ENCODE data around the gene SEMA3B. TPM values are rescaled to one million over a fixed set of nuclear protein-coding genes. Genes with fewer than 3 reads are reported as not detected.
"Not testable (repeated sequence)": the region's sequence is repeated elsewhere in the genome, so short reads cannot be mapped to it uniquely, and the experiment has no call there.

SEMA3B gene
- total and polyA plus RNA-seq, 5 experiments from 2014 or later: 0.09 to 1.1 (median 1.0) TPM; not detected in 2

GRCh38 chr3:50260942-50261441, 8.0 kb upstream of the SEMA3B start:
- Mint-ChIP-seq H3K4me3 (peak overlapping the region in 6 of 10 donors; percentile 47 to 79 (median 68)), H3K9me3 (no peaks in the 10 kb centered on the region), H3K36me3 (peaks cover 0 to 27% (median 3%) of the 10 kb centered on the region in 3 donors), H3K4me1 (peaks cover 2 to 14% (median 10%) of the 10 kb centered on the region in 4 donors), H3K27me3 (peaks cover 0 to 4% (median 0%) of the 10 kb centered on the region in 5 donors), H3K27ac (peak overlapping the region in 7 of 10 donors; percentile 3 to 83 (median 53))
- DNase-seq (no peak), ATAC-seq (no peak)
- POLR2A ChIA-PET: interaction anchor here (0.6 to 2.9 kb wide), 6 partner anchors 11 to 25 kb away, joined by 3 to 23 read pairs (median 4); no protein-coding TSS in a partner anchor

- Mint-ChIP-seq H3K36me3 (peaks cover 0 to 22% (median 3%) of the 10 kb centered on the region in 3 donors), H3K9me3 (no peaks in the 10 kb centered on the region), H3K4me1 (peaks cover 2 to 14% (median 9%) of the 10 kb centered on the region in 4 donors), H3K27me3 (peaks cover 0 to 4% (median 2%) of the 10 kb centered on the region in 5 donors), H3K27ac (peak overlapping the region in 3 of 10 donors; percentile 22 to 63 (median 63)), H3K4me3 (peak overlapping the region in 4 of 10 donors; percentile 22 to 79 (median 35))
- POLR2A ChIA-PET: interaction anchor here (0.6 to 2.9 kb wide), 5 partner anchors 15 to 26 kb away, joined by 3 to 23 read pairs (median 3); no protein-coding TSS in a partner anchor
- DNase-seq (no peak), ATAC-seq (no peak)
These were observed 7.4 kb upstream of the SEMA3B start for GRCh38 chr3:50261505-50261904.

DNA sequence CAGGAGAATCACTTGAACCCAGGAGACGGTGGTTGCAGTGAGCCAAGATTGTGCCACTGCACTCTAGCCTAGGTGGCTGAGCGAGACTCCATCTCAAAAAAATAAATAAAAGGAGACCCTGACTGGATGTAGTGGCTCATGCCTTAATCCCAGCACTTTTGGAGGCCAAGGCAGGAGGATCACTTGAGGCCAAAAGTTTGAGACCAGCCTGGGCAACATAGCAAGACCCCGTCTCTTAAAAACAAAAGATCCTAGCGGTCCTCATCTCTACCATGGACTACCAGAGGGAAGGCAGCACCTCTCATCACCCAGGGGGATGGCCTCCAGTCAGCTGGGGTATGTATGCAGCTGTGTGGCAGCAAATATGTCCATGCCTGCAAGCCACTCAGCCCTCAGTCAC, 6.7 kb upstream of the SEMA3B start:
- ATAC-seq, DNase-seq, H3K27ac Mint-ChIP-seq, H3K4me1 Mint-ChIP-seq, H3K27me3 Mint-ChIP-seq, H3K9me3 Mint-ChIP-seq, H3K4me3 Mint-ChIP-seq: not testable (repeated sequence)
- POLR2A ChIA-PET: interaction anchor here (1.4 kb wide), 1 partner anchor 27 kb away, joined by 3 read pairs; no protein-coding TSS in a partner anchor
- H3K36me3 Mint-ChIP-seq: peaks cover 0 to 15% (median 3%) of the 10 kb centered on the region in 3 donors

GRCh38 chr3:50262778-50263177, 6.2 kb upstream of the SEMA3B start:
- H3K4me3 Mint-ChIP-seq: no peak overlapping the region
- H3K27me3 Mint-ChIP-seq: peaks cover 0 to 9% (median 4%) of the 10 kb centered on the region in 5 donors
- peak overlapping the region in 2 of 10 donors; percentile 40 to 65 for H3K27ac Mint-ChIP-seq
- no peaks in the 10 kb centered on the region for H3K9me3 Mint-ChIP-seq
- H3K4me1 Mint-ChIP-seq: peaks cover 2 to 7% (median 5%) of the 10 kb centered on the region in 4 donors
- POLR2A ChIA-PET: no interaction called here
- peaks cover 0 to 10% (median 0%) of the 10 kb centered on the region in 3 donors for H3K36me3 Mint-ChIP-seq
- DNase-seq (no peak), ATAC-seq (no peak)

- no peak for ATAC-seq
- H3K4me3 Mint-ChIP-seq: no peak overlapping the region
- peak overlapping the region in 2 of 10 donors; percentile 40 to 57 for H3K27ac Mint-ChIP-seq
- H3K27me3 Mint-ChIP-seq: peaks cover 0 to 18% (median 10%) of the 10 kb centered on the region in 5 donors
- POLR2A ChIA-PET: interaction anchor here (0.6 to 1.1 kb wide), 3 partner anchors 17 to 78 kb away, joined by 3 to 4 read pairs (median 3); no protein-coding TSS in a partner anchor
- H3K36me3 Mint-ChIP-seq: peaks cover 0 to 4% (median 0%) of the 10 kb centered on the region in 3 donors
- H3K4me1 Mint-ChIP-seq: peaks cover 2 to 7% (median 5%) of the 10 kb centered on the region in 4 donors
- no peak for DNase-seq
- H3K9me3 Mint-ChIP-seq: no peaks in the 10 kb centered on the region
These were observed 5.2 kb upstream of the SEMA3B start for GRCh38 chr3:50263478-50264382.

GRCh38 chr3:50264383-50264963, 4.5 kb upstream of the SEMA3B start:
- Mint-ChIP-seq H3K4me3 (no peak overlapping the region), H3K27ac (no peak overlapping the region), H3K27me3 (peaks cover 0 to 21% (median 11%) of the 10 kb centered on the region in 5 donors), H3K4me1 (peaks cover 2 to 6% (median 4%) of the 10 kb centered on the region in 4 donors), H3K9me3 (no peaks in the 10 kb centered on the region), H3K36me3 (no peaks in the 10 kb centered on the region)
- DNase-seq (no peak), ATAC-seq (no peak)
- POLR2A ChIA-PET: interaction anchor here (0.7 to 1.1 kb wide), 2 partner anchors 18 to 79 kb away, joined by 3 to 4 read pairs; no protein-coding TSS in a partner anchor

DNA sequence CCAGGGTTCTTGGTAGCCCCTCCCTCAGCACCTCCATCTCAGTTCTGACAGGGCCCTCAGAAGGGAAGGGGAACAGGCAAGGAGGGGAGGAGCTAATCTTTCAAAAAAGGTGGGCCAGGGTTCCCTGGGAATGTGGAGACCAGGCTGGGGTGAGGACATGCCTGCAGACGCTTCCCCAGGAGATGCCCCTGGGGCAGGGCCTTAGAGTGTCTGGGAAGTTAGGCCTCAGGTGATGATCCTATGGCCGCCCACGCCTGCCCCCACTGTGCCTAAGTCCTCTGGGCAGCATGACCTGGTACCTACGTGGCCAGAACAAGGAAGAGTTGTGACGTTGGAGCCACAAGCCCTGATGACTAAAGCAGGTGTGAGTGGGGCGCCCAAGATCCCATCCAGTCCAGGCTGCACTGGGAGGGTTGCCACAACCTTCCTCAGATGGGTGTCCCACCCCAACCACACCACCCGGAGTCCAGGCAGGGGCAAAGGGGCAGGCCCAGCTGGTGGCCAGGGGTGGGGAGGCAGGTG, 3.9 kb upstream of the SEMA3B start:
- Mint-ChIP-seq H3K4me3 (no peak overlapping the region), H3K27me3 (peaks cover 0 to 25% (median 11%) of the 10 kb centered on the region in 5 donors), H3K4me1 (peaks cover 0 to under 1% (median 0%) of the 10 kb centered on the region in 4 donors), H3K27ac (peak overlapping the region in 1 of 10 donors; percentile 10), H3K36me3 (no peaks in the 10 kb centered on the region), H3K9me3 (no peaks in the 10 kb centered on the region)
- POLR2A ChIA-PET: interaction anchor here (1.1 kb wide), 1 partner anchor 19 kb away, joined by 4 read pairs; no protein-coding TSS in a partner anchor
- ATAC-seq (no peak), DNase-seq (no peak)

DNA sequence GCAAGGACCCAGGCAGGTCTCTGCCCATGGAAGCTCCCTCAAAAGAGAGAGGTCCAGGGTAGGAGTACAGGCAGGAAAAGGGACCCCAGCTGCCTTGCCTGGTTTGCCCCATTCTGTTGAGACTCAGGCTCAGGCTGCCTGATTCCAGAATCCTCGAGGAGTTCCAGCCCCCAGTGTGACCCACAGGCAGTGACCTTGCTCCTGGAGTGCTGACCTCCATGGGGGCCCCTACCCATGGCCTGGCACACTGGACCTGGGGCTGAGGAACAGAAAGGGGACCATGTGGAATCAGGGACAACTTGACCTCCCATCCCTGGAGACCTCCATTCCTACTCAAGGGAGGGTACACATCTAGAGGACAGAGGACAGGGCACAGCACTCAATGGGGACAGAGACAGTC, 3.4 kb upstream of the SEMA3B start:
- Mint-ChIP-seq H3K27me3 (peaks cover 0 to 25% (median 11%) of the 10 kb centered on the region in 5 donors), H3K36me3 (no peaks in the 10 kb centered on the region), H3K4me1 (no peaks in the 10 kb centered on the region), H3K9me3 (no peaks in the 10 kb centered on the region), H3K4me3 (no peak overlapping the region), H3K27ac (no peak overlapping the region)
- DNase-seq (no peak), ATAC-seq (no peak)
- POLR2A ChIA-PET: no interaction called here

DNA sequence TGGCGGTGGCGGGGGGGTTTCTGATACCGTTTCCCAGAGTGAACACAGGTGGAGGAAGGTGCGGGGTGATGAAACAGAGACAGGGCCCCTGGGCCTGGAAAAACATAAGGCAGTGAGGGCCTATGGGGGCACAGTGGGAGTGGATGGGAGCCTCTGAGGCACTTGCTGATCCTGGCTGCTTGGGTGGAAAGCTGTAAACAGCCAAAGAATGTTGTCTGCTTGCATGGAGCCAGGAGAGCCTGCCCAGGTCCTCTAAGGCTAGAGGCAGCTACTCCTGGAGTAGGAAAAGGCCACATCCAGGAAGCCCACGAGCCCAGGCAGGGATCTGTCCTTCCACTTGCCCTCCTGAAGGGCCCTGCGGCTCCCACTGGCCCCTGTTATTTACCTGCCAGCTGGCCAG, 2.9 kb upstream of the SEMA3B start:
- Mint-ChIP-seq H3K36me3 (no peaks in the 10 kb centered on the region), H3K27ac (no peak overlapping the region), H3K4me1 (no peaks in the 10 kb centered on the region), H3K4me3 (no peak overlapping the region), H3K27me3 (peaks cover 0 to 25% (median 11%) of the 10 kb centered on the region in 5 donors), H3K9me3 (no peaks in the 10 kb centered on the region)
- POLR2A ChIA-PET: no interaction called here
- ATAC-seq (no peak), DNase-seq (no peak)

DNA sequence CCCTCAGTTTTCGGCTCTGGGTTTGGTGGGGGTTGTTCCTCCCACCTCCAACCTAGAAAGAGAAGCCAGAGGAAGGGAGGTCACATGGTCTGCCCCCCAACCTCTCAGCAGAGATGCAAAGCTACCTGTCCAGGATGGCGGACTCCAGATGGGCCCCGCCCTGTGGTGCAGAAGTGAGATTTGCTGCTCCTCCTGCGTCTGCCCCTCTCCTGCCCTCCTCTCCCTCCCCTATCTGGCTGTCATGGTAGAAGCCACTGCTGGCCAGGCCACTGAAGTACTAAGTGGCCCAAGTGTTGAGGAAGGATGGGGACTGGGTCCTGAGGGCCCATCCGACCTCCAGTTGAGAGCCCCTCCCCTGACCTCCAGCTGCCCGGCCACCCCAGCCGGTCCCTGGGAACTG, 2.1 kb upstream of the SEMA3B start:
- DNase-seq (no peak), ATAC-seq (no peak)
- H3K9me3 Mint-ChIP-seq: no peaks in the 10 kb centered on the region
- H3K27ac Mint-ChIP-seq: no peak overlapping the region
- peaks cover 0 to 25% (median 11%) of the 10 kb centered on the region in 5 donors for H3K27me3 Mint-ChIP-seq
- POLR2A ChIA-PET: interaction anchor here (0.7 kb wide), 1 partner anchor 33 kb away, joined by 3 read pairs; no protein-coding TSS in a partner anchor
- no peak overlapping the region for H3K4me3 Mint-ChIP-seq
- H3K36me3 Mint-ChIP-seq: no peaks in the 10 kb centered on the region
- H3K4me1 Mint-ChIP-seq: no peaks in the 10 kb centered on the region

GRCh38 chr3:50267280-50267913, 1.6 kb upstream of the SEMA3B start:
- Mint-ChIP-seq H3K9me3 (no peaks in the 10 kb centered on the region), H3K4me1 (no peaks in the 10 kb centered on the region), H3K27ac (no peak overlapping the region), H3K36me3 (no peaks in the 10 kb centered on the region), H3K4me3 (no peak overlapping the region), H3K27me3 (peaks cover 0 to 25% (median 11%) of the 10 kb centered on the region in 5 donors)
- ATAC-seq (no peak), DNase-seq (no peak)
- POLR2A ChIA-PET: interaction anchor here (0.7 kb wide), 1 partner anchor 33 kb away, joined by 3 read pairs; no protein-coding TSS in a partner anchor

GRCh38 chr3:50268276-50268675, 671 bp upstream of the SEMA3B start:
- H3K4me1 Mint-ChIP-seq: peaks cover 2 to 6% (median 6%) of the 10 kb centered on the region in 4 donors
- H3K4me3 Mint-ChIP-seq: no peak overlapping the region
- H3K36me3 Mint-ChIP-seq: no peaks in the 10 kb centered on the region
- H3K27ac Mint-ChIP-seq: no peak overlapping the region
- no peak for DNase-seq
- POLR2A ChIA-PET: no interaction called here
- H3K9me3 Mint-ChIP-seq: no peaks in the 10 kb centered on the region
- peaks cover 3 to 29% (median 15%) of the 10 kb centered on the region in 5 donors for H3K27me3 Mint-ChIP-seq
- no peak for ATAC-seq
